ENCODE measurements around the gene TSPAN7. TPM values are rescaled to one million over a fixed set of nuclear protein-coding genes. Genes with fewer than 3 reads are reported as not detected.

Gene TSPAN7
- total and polyA plus RNA-seq, 2 of the 8 experiments (the other 6 are each of a cell fraction or from before 2014, with no cell fraction given), result 32.1 to 37.7 TPM

- Histone ChIP-seq H3K14ac (ENCODE audit: insufficient read length) (no peak overlapping the region), H3K18ac (ENCODE audit: extremely low read depth, low read length) (no peak overlapping the region), H3K56ac (replicated peaks; ENCODE audit: insufficient read length, low read depth, low read length) (no peak overlapping the region), H4K91ac (replicated peaks; ENCODE audit: insufficient read length, low read length) (no peak overlapping the region), H3K4ac (replicated peaks; ENCODE audit: insufficient read length, low read depth, low read length) (no peak overlapping the region), H3K23ac (ENCODE audit: insufficient read length) (no peak overlapping the region), H3K79me2 (ENCODE audit: control insufficient read depth in 1 of 2, insufficient read depth in 2 of 2, low read length in 2 of 2) (no peaks in the 10 kb centered on the region), H2BK120ac (replicated peaks; ENCODE audit: low read depth, low read length) (no peak overlapping the region), H2BK5ac (ENCODE audit: low read depth, low read length) (no peak overlapping the region), H3K4me2 (ENCODE audit: insufficient read depth in 1 of 2, low read depth in 2 of 2, low read length in 2 of 2) (no peak overlapping the region), H4K20me1 (replicated peaks in 1 of 2; ENCODE audit: control insufficient read depth in 1 of 2, insufficient read depth in 2 of 2, low read length in 2 of 2) (no peaks in the 10 kb centered on the region), H3K9me3 (ENCODE audit: insufficient read depth in 2 of 2, low read depth in 1 of 2, low read length in 1 of 2) (no peaks in the 10 kb centered on the region), H3K23me2 (ENCODE audit: low read depth, low read length) (no peaks in the 10 kb centered on the region), H3K36me3 (ENCODE audit: control insufficient read depth in 2 of 4, insufficient read depth in 4 of 4, low read length in 3 of 4) (no peaks in the 10 kb centered on the region), H3K27ac (ENCODE audit: low read depth, low read length) (no peak overlapping the region), H2AK5ac (ENCODE audit: low read depth, low read length) (no peak overlapping the region), H3K4me3 (ENCODE audit: extremely low read depth in 1 of 4, insufficient read depth in 2 of 4, low read depth in 3 of 4, low read length in 4 of 4) (no peak overlapping the region), H2BK20ac (ENCODE audit: low read length) (no peak overlapping the region), H2AFZ (ENCODE audit: low read length) (no peak overlapping the region), H2BK15ac (ENCODE audit: low read length) (no peak overlapping the region), H4K5ac (ENCODE audit: insufficient read length, low read depth, low read length) (no peak overlapping the region), H2BK12ac (ENCODE audit: low read depth, low read length) (no peak overlapping the region), H3K4me1 (replicated peaks in 1 of 4; ENCODE audit: control insufficient read depth in 3 of 4, insufficient read depth in 4 of 4, low read length in 3 of 4) (no peaks in the 10 kb centered on the region), H3K9ac (replicated peaks in 1 of 4; ENCODE audit: extremely low read depth in 1 of 4, low read depth in 3 of 4, low read length in 3 of 4) (no peak overlapping the region), H4K8ac (ENCODE audit: extremely low read depth, insufficient read depth, low read length) (no peak overlapping the region), H3K27me3 (replicated peaks in 1 of 4; ENCODE audit: control insufficient read depth in 3 of 4, extremely low read depth in 1 of 4, insufficient read depth in 3 of 4, low read length in 3 of 4) (no peaks in the 10 kb centered on the region), H3K79me1 (ENCODE audit: low read depth, low read length) (no peaks in the 10 kb centered on the region)
- POLR2A ChIA-PET (ENCODE audit: partially characterized antibody), result no interaction called here
- TF ChIP-seq RFX5 (IDR thresholded peaks at IDR 0.05; ENCODE audit: borderline replicate concordance, low read depth, low read length), result no peak
- no peak for TF ChIP-seq BRCA1 (IDR thresholded peaks at IDR 0.05; ENCODE audit: low read depth, low read length)
- TF ChIP-seq KDM5A (IDR thresholded peaks at IDR 0.05; ENCODE audit: low read length), result no peak
- TF ChIP-seq SRF (IDR thresholded peaks at IDR 0.05; ENCODE audit: low read depth, low read length), result no peak
- TF ChIP-seq EP300 (IDR thresholded peaks at IDR 0.05; ENCODE audit: borderline replicate concordance in 1 of 2, low read depth in 2 of 2, low read length in 2 of 2), result no peak
- no peak for TF ChIP-seq SP2 (IDR thresholded peaks at IDR 0.05; ENCODE audit: low read length)
- no peak for TF ChIP-seq KDM1A (IDR thresholded peaks at IDR 0.05; ENCODE audit: borderline replicate concordance, low read length)
- no peak for TF ChIP-seq POLR2AphosphoS5 (IDR thresholded peaks at IDR 0.05; ENCODE audit: low read depth, low read length)
- no peak for TF ChIP-seq MAFK (IDR thresholded peaks at IDR 0.05; ENCODE audit: low read depth, low read length)
- 92% methylated on average over 5 of the region's 6 CpGs; no CpG with 5 or more reads in 1 of the 2 experiments for WGBS, 2 experiments (ENCODE audit: extremely low coverage in 1 of 2, insufficient coverage in 1 of 2, insufficient read length in 1 of 2, insufficient replicate concordance in 2 of 2, low coverage in 1 of 2, low lambda C conversion rate in 2 of 2, missing lambda C conversion rate in 1 of 2)
- CTCF ChIA-PET (ENCODE audit: partially characterized antibody), result interaction anchor here (1.3 kb wide), 1 partner anchor 12 kb away, joined by 4 read pairs; no protein-coding TSS in a partner anchor
- no peak for FAIRE-seq
- DNase-seq (ENCODE audit: low read depth in 1 of 2, low spot score in 2 of 2), result no peak
Measured at GRCh38 chrX:38649674-38650647, 88.6 kb downstream of the TSPAN7 start.

Data from H1 (cell line).